Lung (tissue), 12 donors: ENCODE measurements around the gene BCL2L15. TPM values are rescaled to one million over a fixed set of nuclear protein-coding genes. Genes with fewer than 3 reads are reported as not detected.
A peak's percentile ranks its signal among the peaks of the same experiment; 100 is the strongest.

ENCODE experiments used
- ATAC-seq: fragments of 200-7000 bp; cut with Tn5 transposase; one replicate; pipeline ENCODE4 v1.9.1; 2020; ENCODE audit warnings: moderate number of reproducible peaks; ENCODE audit not compliant: insufficient read depth, low FRiP score
- DNase-seq, 3 donors: peaks; one replicate each; pipeline ENCODE4 v3.0.0-alpha.2; 2013 to 2017
- H3K27ac ChIP-seq, 2 donors: one replicate each; pipeline ENCODE4 v1.5.1; 2013; ENCODE audit warnings: mild to moderate bottlenecking in 2 of 2, moderate library complexity in 2 of 2, control low read depth in 1 of 2, inconsistent platforms in 1 of 2, low read depth in 1 of 2, low read length in 1 of 2
- H3K27me3 ChIP-seq, 3 donors: one replicate each; pipeline ENCODE4 v1.5.1; 2013; ENCODE audit warnings: low read length in 2 of 3; ENCODE audit not compliant: control insufficient read depth in 3 of 3, insufficient read depth in 3 of 3
- H3K36me3 ChIP-seq, 4 donors: one replicate each; pipeline ENCODE4 v1.5.1; 2013; ENCODE audit warnings: low read length in 4 of 4, mild to moderate bottlenecking in 1 of 4, moderate library complexity in 1 of 4; ENCODE audit not compliant: control insufficient read depth in 4 of 4, insufficient read depth in 4 of 4
- H3K4me1 ChIP-seq, 5 donors: one replicate each; pipeline ENCODE4 v1.5.1; 2013; ENCODE audit warnings: low read length in 5 of 5, mild to moderate bottlenecking in 2 of 5, moderate library complexity in 1 of 5; ENCODE audit not compliant: control insufficient read depth in 5 of 5, insufficient read depth in 5 of 5
- H3K4me3 ChIP-seq: one replicate; pipeline ENCODE4 v1.5.1; 2013; ENCODE audit warnings: mild to moderate bottlenecking, control low read depth, moderate library complexity
- H3K9ac ChIP-seq, 2 donors: one replicate each; pipeline ENCODE4 v1.5.1; 2013; ENCODE audit warnings: low read length in 2 of 2, control low read depth in 1 of 2; ENCODE audit not compliant: insufficient read depth in 1 of 2
- H3K9me3 ChIP-seq, 4 donors: one replicate each; pipeline ENCODE4 v1.5.1; 2013; ENCODE audit warnings: low read length in 3 of 4, mild to moderate bottlenecking in 1 of 4, moderate library complexity in 1 of 4; ENCODE audit not compliant: control insufficient read depth in 4 of 4, insufficient read depth in 3 of 4
- WGBS, 2 donors: extraction: QIAGEN DNeasy Blood & Tissue Kit; methylation state at CpG; one replicate each; pipeline ENCODE4 v1.1.7; 2013; 5-methylcytosine and 5-hydroxymethylcytosine counted together
- polyA plus RNA-seq, 2 donors: library from polyadenylated mRNA; stranded (reverse); fragments of 200-250 nt; gene quantifications; one replicate each; pipeline ENCODE4 v1.2.1, GENCODE V29; 2013
- total RNA-seq, 2 donors: library from RNA; depleted of rRNA in 1 of 2; stranded (reverse); fragments of >200 nt in 1 of 2; gene quantifications; one replicate each; pipeline ENCODE4 v1.2.1, GENCODE V29; 2014 to 2021
- TF ChIP-seq, protein P1 (sequence below): IDR thresholded peaks from 2 replicates; pipeline ENCODE4 v1.5.1; 2012; ENCODE audit warnings: mild to moderate bottlenecking; ENCODE audit errors: control extremely low read depth, extremely low read depth
- donor health status: control.
- donor health status: control.
- donor health status: Bipolar disorder and iron deficiency.
- donor health status: healthy.
- donor health status: DM: yes; HTN: yes; CAD: no.

The BCL2L15 gene
- total and polyA plus RNA-seq, 4 donors = 1.9 to 7.0 (median 3.2) TPM

DNA sequence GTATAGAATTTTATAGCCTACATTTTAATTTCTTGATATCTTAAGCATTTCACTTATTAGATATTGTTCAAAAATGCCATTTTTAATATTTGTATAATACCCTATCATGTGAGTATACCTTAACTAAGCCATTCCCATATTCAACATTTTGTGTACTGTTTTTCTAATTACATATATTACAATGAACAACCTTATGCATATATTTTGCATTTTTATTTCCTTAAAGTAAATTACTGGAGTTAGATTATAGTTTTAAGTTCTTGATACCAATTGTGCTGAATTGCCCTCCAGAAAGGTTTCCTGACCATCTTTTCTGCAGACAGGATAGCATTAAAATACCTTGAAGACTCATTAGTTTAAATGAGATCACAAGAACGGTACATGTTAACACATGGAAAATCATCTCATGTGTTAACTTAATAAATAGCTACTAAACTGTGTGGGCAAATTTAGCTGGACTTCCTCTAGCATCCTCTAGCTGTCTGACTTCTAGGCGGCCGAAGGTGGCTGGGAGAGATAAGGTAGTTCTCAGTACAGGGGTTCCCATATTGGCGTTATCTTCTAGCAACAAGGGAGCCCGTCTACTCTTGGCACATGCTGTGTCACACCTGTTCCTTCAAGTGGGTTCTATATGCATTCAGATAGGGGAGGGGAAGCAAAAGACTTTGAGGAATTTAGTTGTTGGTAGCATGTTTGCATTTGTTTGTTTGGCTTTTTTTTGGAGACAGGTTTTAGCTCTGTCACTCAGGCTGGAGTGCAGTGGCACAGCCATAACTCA is 26.7 kb upstream of the BCL2L15 start:
- no peak overlapping the region for H3K27ac ChIP-seq
- H3K4me3 ChIP-seq = no peak overlapping the region
- no peak overlapping the region for H3K9ac ChIP-seq
- H3K4me1 ChIP-seq = peaks cover 0 to 16% (median 0%) of the 10 kb centered on the region in 5 donors
- no peak for ATAC-seq
- WGBS, 2 donors = 56 to 74% methylated on average over 5 of the region's 5 CpGs
- DNase-seq = no peak
- TF ChIP-seq, protein P1, sequence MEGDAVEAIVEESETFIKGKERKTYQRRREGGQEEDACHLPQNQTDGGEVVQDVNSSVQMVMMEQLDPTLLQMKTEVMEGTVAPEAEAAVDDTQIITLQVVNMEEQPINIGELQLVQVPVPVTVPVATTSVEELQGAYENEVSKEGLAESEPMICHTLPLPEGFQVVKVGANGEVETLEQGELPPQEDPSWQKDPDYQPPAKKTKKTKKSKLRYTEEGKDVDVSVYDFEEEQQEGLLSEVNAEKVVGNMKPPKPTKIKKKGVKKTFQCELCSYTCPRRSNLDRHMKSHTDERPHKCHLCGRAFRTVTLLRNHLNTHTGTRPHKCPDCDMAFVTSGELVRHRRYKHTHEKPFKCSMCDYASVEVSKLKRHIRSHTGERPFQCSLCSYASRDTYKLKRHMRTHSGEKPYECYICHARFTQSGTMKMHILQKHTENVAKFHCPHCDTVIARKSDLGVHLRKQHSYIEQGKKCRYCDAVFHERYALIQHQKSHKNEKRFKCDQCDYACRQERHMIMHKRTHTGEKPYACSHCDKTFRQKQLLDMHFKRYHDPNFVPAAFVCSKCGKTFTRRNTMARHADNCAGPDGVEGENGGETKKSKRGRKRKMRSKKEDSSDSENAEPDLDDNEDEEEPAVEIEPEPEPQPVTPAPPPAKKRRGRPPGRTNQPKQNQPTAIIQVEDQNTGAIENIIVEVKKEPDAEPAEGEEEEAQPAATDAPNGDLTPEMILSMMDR = no peak
- no peaks in the 10 kb centered on the region for H3K9me3 ChIP-seq
- H3K27me3 ChIP-seq = no peaks in the 10 kb centered on the region
- peaks cover 10 to 17% (median 10%) of the 10 kb centered on the region in 4 donors for H3K36me3 ChIP-seq

DNA sequence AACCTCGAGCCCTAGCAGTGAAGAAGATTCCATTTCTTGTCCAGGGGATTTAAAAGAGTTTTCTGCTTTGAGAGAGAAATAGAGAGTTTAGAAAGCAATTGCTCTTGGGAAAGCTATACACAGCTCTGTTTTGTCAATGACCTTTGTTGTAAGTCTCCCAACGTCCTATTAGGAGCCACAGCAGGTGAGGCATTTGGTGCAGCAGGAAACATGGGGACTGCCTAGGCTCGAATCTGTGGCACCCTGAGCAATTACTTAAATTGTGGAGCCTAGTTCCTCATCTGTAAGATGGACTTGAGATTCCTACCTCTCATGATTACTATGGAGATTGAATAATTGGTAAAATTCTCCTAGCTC is 25.9 kb upstream of the BCL2L15 start:
- H3K36me3 ChIP-seq = peaks cover 10 to 23% (median 12%) of the 10 kb centered on the region in 4 donors
- DNase-seq (no peak), ATAC-seq (no peak)
- H3K9me3 ChIP-seq = no peaks in the 10 kb centered on the region
- H3K27me3 ChIP-seq = no peaks in the 10 kb centered on the region
- TF ChIP-seq, protein P1 = no peak
- H3K9ac ChIP-seq = no peak overlapping the region
- H3K4me1 ChIP-seq = peaks cover 0 to 16% (median 0%) of the 10 kb centered on the region in 5 donors
- 50 to 55% methylated on average over 3 of the region's 3 CpGs for WGBS, 2 donors
- no peak overlapping the region for H3K4me3 ChIP-seq
- H3K27ac ChIP-seq = peak overlapping the region; percentile 14 to 59

DNA sequence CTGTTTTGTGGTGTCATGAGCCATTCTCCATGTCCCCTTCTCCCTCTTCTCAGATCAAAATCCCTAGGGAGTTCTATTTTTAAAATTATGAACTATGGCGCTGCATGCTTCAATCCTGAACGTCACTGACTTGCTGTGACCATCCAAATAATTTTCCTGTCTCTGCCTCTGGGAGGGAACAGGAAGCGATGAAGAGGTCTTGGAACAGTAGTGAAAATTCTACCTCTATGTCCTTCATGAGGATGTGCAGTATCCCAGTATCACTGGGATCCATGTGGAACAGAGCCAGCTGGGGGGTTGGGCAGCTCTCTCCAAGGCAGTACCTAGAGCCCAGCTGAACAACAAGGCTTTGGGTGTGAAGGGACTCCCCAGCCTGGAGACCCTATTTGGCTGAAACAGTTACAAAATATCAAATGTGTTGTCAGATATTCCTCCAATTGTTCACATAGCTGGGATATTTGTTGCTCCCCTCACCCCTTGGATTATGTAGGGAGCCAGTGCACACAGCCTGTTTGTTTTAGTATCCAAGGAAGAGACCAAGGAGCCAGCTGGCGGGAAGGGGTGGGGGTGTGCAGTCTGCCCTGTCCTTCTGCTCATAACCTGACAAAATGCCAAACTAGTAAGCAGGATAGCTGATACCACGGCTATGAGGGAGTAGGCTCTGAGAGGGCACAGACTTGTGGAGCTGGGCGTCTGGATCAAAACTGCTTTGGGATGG is 25.4 kb upstream of the BCL2L15 start:
- ATAC-seq (peak; percentile 81), DNase-seq (peak; percentile 79 to 86 (median 82))
- Histone ChIP-seq H3K36me3 (peaks cover 10 to 26% (median 17%) of the 10 kb centered on the region in 4 donors), H3K9me3 (no peaks in the 10 kb centered on the region), H3K4me1 (peaks cover 0 to 16% (median 0%) of the 10 kb centered on the region in 5 donors), H3K27ac (peak overlapping the region; percentile 14 to 72), H3K27me3 (no peaks in the 10 kb centered on the region), H3K4me3 (no peak overlapping the region), H3K9ac (no peak overlapping the region)
- WGBS, 2 donors = 49 to 69% methylated on average over 6 of the region's 6 CpGs
- TF ChIP-seq, protein P1 = no peak
